Measurements from ENCODE around the gene PTPRN2. TPM values are rescaled to one million over a fixed set of nuclear protein-coding genes. Genes with fewer than 3 reads are reported as not detected.

PTPRN2 gene
- total RNA-seq, 1 donor from 2014 or later: 1.8 TPM

- no peaks in the 10 kb centered on the region for H3K4me1 Mint-ChIP-seq
- DNase-seq: no peak
- CTCF ChIA-PET: no interaction called here
- no peak for ATAC-seq (ENCODE audit: low read depth)
- H3K27ac Mint-ChIP-seq: no peak overlapping the region
- POLR2A ChIA-PET: no interaction called here
- no peaks in the 10 kb centered on the region for H3K27me3 Mint-ChIP-seq
- H3K9me3 Mint-ChIP-seq: peaks cover 3% of the 10 kb centered on the region
- intact Hi-C loops (cut with micrococcal nuclease): no loop called here
- no peak overlapping the region for H3K4me3 Mint-ChIP-seq
- H3K36me3 Mint-ChIP-seq (ENCODE audit: low read depth): no peaks in the 10 kb centered on the region
- TF ChIP-seq CTCF (IDR thresholded peaks at IDR 0.05): no peak
These were observed 314.4 kb downstream of the PTPRN2 start for GRCh38 chr7:158273138-158273651.

DNA sequence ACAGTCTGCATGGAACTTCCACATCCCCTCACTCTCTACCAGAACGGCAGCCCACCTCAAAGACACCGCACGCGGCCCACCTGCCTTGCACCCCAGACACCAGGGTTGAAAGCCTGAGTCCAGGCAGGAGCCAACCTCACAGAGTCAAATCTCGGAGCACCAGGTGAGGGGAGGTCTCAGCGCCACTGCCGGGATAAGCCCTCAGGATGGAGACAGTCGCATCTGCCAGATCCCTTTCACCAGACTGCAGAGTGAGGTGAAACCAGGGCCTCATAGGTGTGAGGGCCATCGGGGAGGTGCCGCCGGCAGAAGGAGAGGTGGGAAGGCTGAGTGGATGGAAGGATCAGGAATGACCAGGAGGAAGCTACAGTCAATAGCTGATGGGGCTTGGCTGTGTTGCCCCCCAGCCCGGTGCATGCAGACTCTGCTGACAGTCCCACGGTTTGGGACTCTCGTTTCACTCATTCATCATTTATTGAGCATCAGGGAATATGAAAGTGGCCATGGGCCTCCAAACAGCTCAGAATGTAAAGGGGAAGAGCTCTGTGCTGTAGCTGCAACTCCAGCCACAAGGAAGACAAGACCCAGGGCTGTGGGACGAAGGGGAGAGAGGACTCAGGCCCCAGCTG is 315.0 kb downstream of the PTPRN2 start:
- ATAC-seq (ENCODE audit: low read depth): no peak
- POLR2A ChIA-PET: no interaction called here
- H3K27me3 Mint-ChIP-seq: no peaks in the 10 kb centered on the region

GRCh38 chr7:158272091-158272490 is 315.5 kb downstream of the PTPRN2 start:
- intact Hi-C loops (cut with micrococcal nuclease): no loop called here
- DNase-seq (no peak), ATAC-seq (ENCODE audit: low read depth) (no peak)
- no peak overlapping the region for H3K4me3 Mint-ChIP-seq
- ChIA-PET CTCF (no interaction called here), POLR2A (no interaction called here)
- H3K36me3 Mint-ChIP-seq (ENCODE audit: low read depth): no peaks in the 10 kb centered on the region
- no peak for TF ChIP-seq CTCF (IDR thresholded peaks at IDR 0.05)
- H3K27ac Mint-ChIP-seq: no peak overlapping the region
- peaks cover 3% of the 10 kb centered on the region for H3K9me3 Mint-ChIP-seq
- H3K27me3 Mint-ChIP-seq: no peaks in the 10 kb centered on the region
- no peaks in the 10 kb centered on the region for H3K4me1 Mint-ChIP-seq

More for the DNA sequence above, 315.0 kb downstream of the PTPRN2 start:
- H3K4me1 Mint-ChIP-seq: no peaks in the 10 kb centered on the region
- no peak for DNase-seq
- intact Hi-C loops (cut with micrococcal nuclease): no loop called here
- TF ChIP-seq CTCF (IDR thresholded peaks at IDR 0.05): no peak
- no peak overlapping the region for H3K27ac Mint-ChIP-seq
- no peaks in the 10 kb centered on the region for H3K36me3 Mint-ChIP-seq (ENCODE audit: low read depth)
- peaks cover 3% of the 10 kb centered on the region for H3K9me3 Mint-ChIP-seq
- CTCF ChIA-PET: no interaction called here
- H3K4me3 Mint-ChIP-seq: no peak overlapping the region

DNA sequence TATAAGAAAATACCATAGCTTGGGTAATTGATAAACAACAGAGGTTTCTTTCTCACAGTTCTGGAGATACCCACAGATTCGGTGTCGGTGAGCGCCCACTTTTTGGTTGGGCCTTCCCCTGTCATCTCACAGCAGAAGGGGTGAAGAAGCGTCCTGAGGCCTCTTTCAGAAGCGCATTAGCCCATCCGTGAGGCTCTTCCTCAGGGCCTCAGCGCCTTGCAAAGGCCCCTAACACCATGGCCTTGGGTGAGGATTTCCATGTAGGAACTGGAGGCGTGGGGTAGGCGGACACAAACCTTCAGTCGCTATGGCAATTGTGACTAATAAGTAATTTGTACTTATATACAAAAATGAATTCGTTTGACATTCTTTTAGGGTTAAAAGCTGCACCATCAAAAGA is 316.0 kb downstream of the PTPRN2 start:
- POLR2A ChIA-PET: no interaction called here
- no peak overlapping the region for H3K4me3 Mint-ChIP-seq
- no peaks in the 10 kb centered on the region for H3K36me3 Mint-ChIP-seq (ENCODE audit: low read depth)
- H3K9me3 Mint-ChIP-seq: peaks cover 3% of the 10 kb centered on the region
- TF ChIP-seq CTCF (IDR thresholded peaks at IDR 0.05): no peak
- intact Hi-C loops (cut with micrococcal nuclease): no loop called here
- DNase-seq: no peak
- no peaks in the 10 kb centered on the region for H3K4me1 Mint-ChIP-seq
- no peaks in the 10 kb centered on the region for H3K27me3 Mint-ChIP-seq
- no peak for ATAC-seq (ENCODE audit: low read depth)
- no peak overlapping the region for H3K27ac Mint-ChIP-seq
- CTCF ChIA-PET: no interaction called here

GRCh38 chr7:158270856-158271413 is 316.7 kb downstream of the PTPRN2 start:
- POLR2A ChIA-PET: no interaction called here
- H3K4me1 Mint-ChIP-seq: no peaks in the 10 kb centered on the region
- ATAC-seq (ENCODE audit: low read depth) (no peak), DNase-seq (no peak)
- no peak overlapping the region for H3K4me3 Mint-ChIP-seq
- intact Hi-C loops (cut with micrococcal nuclease): no loop called here
- H3K27ac Mint-ChIP-seq: no peak overlapping the region
- H3K36me3 Mint-ChIP-seq (ENCODE audit: low read depth): no peaks in the 10 kb centered on the region
- CTCF ChIA-PET: no interaction called here
- TF ChIP-seq CTCF (IDR thresholded peaks at IDR 0.05): no peak
- H3K27me3 Mint-ChIP-seq: no peaks in the 10 kb centered on the region
- peaks cover 3% of the 10 kb centered on the region for H3K9me3 Mint-ChIP-seq
